GM18505 (cell line): ENCODE results near the gene PLEKHO2.

ENCODE experiments used
- ATAC-seq: cut with Tn5 transposase; IDR thresholded peaks from one replicate; pipeline ENCODE4 v1.9.1; 2021; ENCODE audit not compliant: unreplicated experiment
- POLR2A ChIP-seq: IDR thresholded peaks from 4 replicates; pipeline ENCODE4 v1.6.1; 2011; ENCODE audit warnings: borderline replicate concordance; ENCODE audit not compliant: insufficient read depth, insufficient read length; ENCODE audit errors: extremely low read depth

Gene PLEKHO2

GRCh38 chr15:64855205-64855975 is 13.7 kb downstream of the PLEKHO2 start:
- TF ChIP-seq POLR2A = no peak
- ATAC-seq = no peak

- no peak for TF ChIP-seq POLR2A
- ATAC-seq = no peak
Observed at GRCh38 chr15:64856429-64857145, 14.9 kb downstream of the PLEKHO2 start.

GRCh38 chr15:64857421-64857820 is 15.7 kb downstream of the PLEKHO2 start:
- no peak for TF ChIP-seq POLR2A
- no peak for ATAC-seq

- TF ChIP-seq POLR2A = no peak
- ATAC-seq = no peak
Observed at GRCh38 chr15:64858021-64858575, 16.4 kb downstream of the PLEKHO2 start.

- no peak for TF ChIP-seq POLR2A
- ATAC-seq = no peak
Observed at GRCh38 chr15:64859226-64859625, 17.5 kb downstream of the PLEKHO2 start.

- TF ChIP-seq POLR2A = no peak
- ATAC-seq = no peak
Observed at GRCh38 chr15:64861331-64861730, 19.6 kb downstream of the PLEKHO2 start.

GRCh38 chr15:64861960-64862359 is 20.2 kb downstream of the PLEKHO2 start:
- no peak for TF ChIP-seq POLR2A
- no peak for ATAC-seq

- TF ChIP-seq POLR2A = no peak
- ATAC-seq = no peak
Observed at GRCh38 chr15:64862408-64862807, 20.7 kb downstream of the PLEKHO2 start.

GRCh38 chr15:64864068-64864467 is 22.4 kb downstream of the PLEKHO2 start:
- ATAC-seq = no peak
- no peak for TF ChIP-seq POLR2A

- ATAC-seq = no peak
- TF ChIP-seq POLR2A = peak; percentile 33
Observed at GRCh38 chr15:64865126-64865997, 23.6 kb downstream of the PLEKHO2 start.

- no peak for ATAC-seq
- no peak for TF ChIP-seq POLR2A
Observed at GRCh38 chr15:64865998-64866520, 24.3 kb downstream of the PLEKHO2 start.

GRCh38 chr15:64869501-64869900 is 27.8 kb downstream of the PLEKHO2 start:
- TF ChIP-seq POLR2A = no peak
- ATAC-seq = no peak

GRCh38 chr15:64870353-64870752 is 28.6 kb downstream of the PLEKHO2 start:
- TF ChIP-seq POLR2A = no peak
- no peak for ATAC-seq
